ENCODE results near the gene MAB21L2. TPM values are rescaled to one million over a fixed set of nuclear protein-coding genes. Genes with fewer than 3 reads are reported as not detected.

Gene MAB21L2
- total RNA-seq, 1 experiment from 2014 or later, result not detected

DNA sequence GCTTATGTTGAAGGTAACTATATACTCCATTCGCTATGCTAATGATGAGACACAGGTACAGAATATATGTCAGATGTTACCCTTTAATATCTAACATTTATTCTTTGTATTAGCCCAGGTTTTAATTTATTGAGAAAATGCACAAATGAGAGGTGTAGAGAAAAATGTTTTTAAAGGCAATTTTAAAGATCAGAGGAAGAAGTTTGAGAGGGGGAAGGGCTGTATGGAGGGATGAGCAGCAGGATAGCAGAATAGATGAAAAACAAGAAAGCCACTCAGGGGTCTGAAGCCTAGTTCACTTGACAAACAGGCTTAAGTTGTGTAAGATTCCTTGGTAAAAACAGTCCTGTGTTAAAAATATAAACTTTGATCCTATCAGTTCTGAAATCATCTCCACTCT, 3.7 kb downstream of the MAB21L2 start:
- H2BK5ac ChIP-seq (ENCODE audit: insufficient read length, low read length), result no peak overlapping the region
- Mint-ChIP-seq H3K9me3 (no peaks in the 10 kb centered on the region; a peak in 1 of 5 replicates), H3K27me3 (ENCODE audit: low read depth) (peaks cover 59% of the 10 kb centered on the region), H3K36me3 (ENCODE audit: insufficient read depth in 1 of 3, low read depth in 3 of 3) (peaks cover 0 to 4% (median 0%) of the 10 kb centered on the region in 3 experiments; a peak in 2 of 7 replicates), H3K4me1 (peaks cover 34 to 53% of the 10 kb centered on the region in 2 experiments), H3K27ac (no peak overlapping the region), H3K4me3 (no peak overlapping the region)
- H2AFZ ChIP-seq (ENCODE audit: low read length), result no peak overlapping the region
- peaks cover 4% of the 10 kb centered on the region for H4K20me1 ChIP-seq (ENCODE audit: control insufficient read depth, insufficient read depth, insufficient read length)
- H2BK12ac ChIP-seq (ENCODE audit: insufficient read length, low read depth, low read length), result no peak overlapping the region
- H3K23ac ChIP-seq (ENCODE audit: insufficient read length, low read depth, low read length), result no peak overlapping the region
- no peak overlapping the region for H3K56ac ChIP-seq (ENCODE audit: insufficient read length, low read depth, low read length)
- H4K91ac ChIP-seq (ENCODE audit: insufficient read length, low read depth, low read length), result no peak overlapping the region
- 0 out of 2 replicates have a peak, but pooled peaks cover 3% of the 10 kb centered on the region for H3K4me1 ChIP-seq (ENCODE audit: insufficient read depth, low read length)
- peaks cover 22% of the 10 kb centered on the region; the same call in 1 of the 2 replicates for H3K27me3 ChIP-seq (ENCODE audit: insufficient read depth, low read length)
- no peaks in the 10 kb centered on the region for H3K79me2 ChIP-seq (ENCODE audit: insufficient read depth, low read length)
- H3K9me3 ChIP-seq (ENCODE audit: control insufficient read depth, low read depth, low read length), result no peaks in the 10 kb centered on the region
- no peak overlapping the region for H3K4ac ChIP-seq (ENCODE audit: low read depth, low read length)
- no peak overlapping the region for H3K4me2 ChIP-seq (ENCODE audit: insufficient read depth, insufficient read length, low read length)
- no peak overlapping the region for H2BK120ac ChIP-seq (ENCODE audit: low read depth, low read length, poor library complexity, severe bottlenecking)
- TF ChIP-seq CTCF (conservative IDR thresholded peaks at IDR 0.05), result no peak
- H2BK20ac ChIP-seq (ENCODE audit: low read depth, low read length, poor library complexity, severe bottlenecking), result no peak overlapping the region
- no peak overlapping the region for H3K9ac ChIP-seq (ENCODE audit: extremely low read depth, insufficient read length, low read length)
- no peak overlapping the region for H3K14ac ChIP-seq (ENCODE audit: insufficient read depth, low read length)
- no peak overlapping the region for H3K27ac ChIP-seq (ENCODE audit: insufficient read length, low read depth, low read length)
- no peak overlapping the region for H4K5ac ChIP-seq (ENCODE audit: insufficient read length, low read depth, low read length)
- no peak for DNase-seq
- no peak overlapping the region for H3T11ph ChIP-seq (ENCODE audit: low read length)
- H3K23me2 ChIP-seq (ENCODE audit: insufficient read length, low read depth, low read length, poor library complexity, severe bottlenecking), result peaks cover 26% of the 10 kb centered on the region
- no peak overlapping the region for H4K8ac ChIP-seq (replicated peaks; ENCODE audit: insufficient read length, low read depth, low read length)
- no peak overlapping the region for H2BK15ac ChIP-seq (ENCODE audit: low read depth, low read length)
- H2AK5ac ChIP-seq (ENCODE audit: insufficient read length, low read length), result no peak overlapping the region
- WGBS (ENCODE audit: extremely low coverage, insufficient read length, low lambda C conversion rate), result no CpG with 5 or more reads among the region's 1 CpG
- H3K18ac ChIP-seq (ENCODE audit: insufficient read length, low read depth, low read length), result no peak overlapping the region
- no peaks in the 10 kb centered on the region for H3K79me1 ChIP-seq (ENCODE audit: insufficient read depth, low read depth, low read length, poor library complexity, severe bottlenecking)

Data from H9 (cell line).